Cardiac fibroblast (primary cell): ENCODE measurements around the gene PPM1H.
A peak's percentile ranks its signal among the peaks of the same experiment; 100 is the strongest.
"Not testable (repeated sequence)": the region's sequence is repeated elsewhere in the genome, so short reads cannot be mapped to it uniquely, and the experiment has no call there.

ENCODE experiments used
- DNase-seq, 2 donors: peaks; one replicate each; pipeline versions ENCODE4 v3.0.0 to v3.0.0-alpha.2; 2010; ENCODE audit warnings: low read depth in 2 of 2
- H3K4me3 ChIP-seq, 2 donors: replicated peaks in 1 of 2; 1 replicate in 1 of 2; 2 replicates in 1 of 2; pipeline ENCODE4 v1.5.1; 2011; ENCODE audit warnings: low read depth in 2 of 2, low read length in 2 of 2, mild to moderate bottlenecking in 2 of 2, moderate library complexity in 1 of 2
- CTCF ChIP-seq: IDR thresholded peaks from one replicate; pipeline ENCODE4 v1.5.1; 2011; ENCODE audit warnings: low read depth, mild to moderate bottlenecking, low read length, inconsistent platforms

The PPM1H gene

GRCh38 chr12:62885242-62885641 is 49.7 kb downstream of the PPM1H start:
- DNase-seq = no peak
- no peak overlapping the region for H3K4me3 ChIP-seq
- TF ChIP-seq CTCF = no peak

GRCh38 chr12:62884832-62885231 is 50.1 kb downstream of the PPM1H start:
- H3K4me3 ChIP-seq, DNase-seq: not testable (repeated sequence)

GRCh38 chr12:62882696-62883095 is 52.3 kb downstream of the PPM1H start:
- no peak for TF ChIP-seq CTCF
- no peak for DNase-seq
- no peak overlapping the region for H3K4me3 ChIP-seq

GRCh38 chr12:62882140-62882539 is 52.8 kb downstream of the PPM1H start:
- DNase-seq = no peak
- TF ChIP-seq CTCF = no peak
- no peak overlapping the region for H3K4me3 ChIP-seq

GRCh38 chr12:62879691-62880090 is 55.3 kb downstream of the PPM1H start:
- TF ChIP-seq CTCF = no peak
- no peak for DNase-seq
- H3K4me3 ChIP-seq = no peak overlapping the region

- H3K4me3 ChIP-seq, DNase-seq: not testable (repeated sequence)
Observed at GRCh38 chr12:62879228-62879627, 55.7 kb downstream of the PPM1H start.

- DNase-seq = no peak
- no peak for TF ChIP-seq CTCF
- H3K4me3 ChIP-seq = no peak overlapping the region
Observed at GRCh38 chr12:62878211-62878610, 56.7 kb downstream of the PPM1H start.

- no peak for TF ChIP-seq CTCF
- DNase-seq = peak in 1 of 2 donors; percentile 13
- no peak overlapping the region for H3K4me3 ChIP-seq
Observed at GRCh38 chr12:62876938-62877548, 57.9 kb downstream of the PPM1H start.
